GM19463 (cell line): Measurements from ENCODE around the gene UBL4A.

Source experiments
- ATAC-seq: cut with Tn5 transposase; IDR thresholded peaks from one replicate; pipeline ENCODE4 v1.9.1; 2021; ENCODE audit warnings: mild to moderate bottlenecking, moderate library complexity; ENCODE audit not compliant: unreplicated experiment

UBL4A gene

GRCh38 chrX:154483325-154483724 is 3.1 kb downstream of the UBL4A start:
- ATAC-seq: no peak

DNA sequence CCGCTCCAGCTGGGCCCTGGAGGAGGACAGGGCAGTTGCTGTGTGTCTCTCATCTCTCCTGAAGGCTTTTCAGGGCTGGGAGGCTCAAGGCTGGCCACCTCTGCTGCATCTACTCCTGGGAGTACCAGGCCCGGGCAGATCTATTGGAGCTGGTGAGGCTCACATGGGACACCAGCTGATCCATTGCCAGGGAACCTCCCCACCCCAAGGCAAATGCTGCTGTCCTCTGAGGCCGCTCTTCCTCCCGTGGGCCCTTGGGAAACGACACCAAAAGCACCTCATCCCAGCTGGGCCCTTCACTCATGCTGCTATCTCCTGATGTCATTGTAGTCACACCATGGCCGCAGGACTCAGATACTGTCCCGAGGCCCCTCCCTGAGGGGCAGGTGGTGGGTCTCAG is 3.6 kb downstream of the UBL4A start:
- no peak for ATAC-seq

DNA sequence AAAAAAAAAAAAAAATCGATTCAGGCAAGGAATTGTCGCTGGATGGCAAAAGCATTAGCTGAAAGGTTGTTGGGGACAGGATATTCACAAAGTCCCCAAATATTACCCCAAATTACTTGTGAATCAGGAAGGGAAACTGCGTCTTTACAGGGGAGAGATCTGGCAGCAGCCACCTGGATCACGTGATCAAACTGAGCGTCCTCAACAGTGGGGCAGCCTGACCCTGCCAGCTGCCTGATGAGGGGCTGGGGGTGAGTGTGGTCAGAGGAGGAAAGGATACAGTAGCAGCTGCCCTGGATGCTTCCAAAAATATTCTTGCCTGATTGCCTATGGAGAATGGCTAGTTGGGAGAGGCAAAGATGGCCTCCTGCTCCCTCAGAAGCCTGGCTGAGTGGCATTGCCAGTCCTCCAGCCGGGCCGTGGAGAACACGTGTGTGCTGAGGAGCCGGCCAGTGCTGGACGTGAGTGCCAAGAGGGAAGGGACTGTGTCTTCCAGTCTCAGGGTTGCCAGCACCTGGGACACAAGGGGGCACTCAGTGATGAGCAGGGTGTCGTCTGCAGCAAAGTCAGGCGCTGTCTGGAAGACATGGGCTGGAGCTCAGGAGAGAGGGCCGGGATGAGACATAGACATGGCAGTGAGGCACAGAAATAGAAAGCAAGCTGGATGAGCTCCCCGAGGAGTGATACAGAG is 4.4 kb downstream of the UBL4A start:
- ATAC-seq: no peak

GRCh38 chrX:154481195-154481594 is 5.2 kb downstream of the UBL4A start:
- ATAC-seq: no peak

DNA sequence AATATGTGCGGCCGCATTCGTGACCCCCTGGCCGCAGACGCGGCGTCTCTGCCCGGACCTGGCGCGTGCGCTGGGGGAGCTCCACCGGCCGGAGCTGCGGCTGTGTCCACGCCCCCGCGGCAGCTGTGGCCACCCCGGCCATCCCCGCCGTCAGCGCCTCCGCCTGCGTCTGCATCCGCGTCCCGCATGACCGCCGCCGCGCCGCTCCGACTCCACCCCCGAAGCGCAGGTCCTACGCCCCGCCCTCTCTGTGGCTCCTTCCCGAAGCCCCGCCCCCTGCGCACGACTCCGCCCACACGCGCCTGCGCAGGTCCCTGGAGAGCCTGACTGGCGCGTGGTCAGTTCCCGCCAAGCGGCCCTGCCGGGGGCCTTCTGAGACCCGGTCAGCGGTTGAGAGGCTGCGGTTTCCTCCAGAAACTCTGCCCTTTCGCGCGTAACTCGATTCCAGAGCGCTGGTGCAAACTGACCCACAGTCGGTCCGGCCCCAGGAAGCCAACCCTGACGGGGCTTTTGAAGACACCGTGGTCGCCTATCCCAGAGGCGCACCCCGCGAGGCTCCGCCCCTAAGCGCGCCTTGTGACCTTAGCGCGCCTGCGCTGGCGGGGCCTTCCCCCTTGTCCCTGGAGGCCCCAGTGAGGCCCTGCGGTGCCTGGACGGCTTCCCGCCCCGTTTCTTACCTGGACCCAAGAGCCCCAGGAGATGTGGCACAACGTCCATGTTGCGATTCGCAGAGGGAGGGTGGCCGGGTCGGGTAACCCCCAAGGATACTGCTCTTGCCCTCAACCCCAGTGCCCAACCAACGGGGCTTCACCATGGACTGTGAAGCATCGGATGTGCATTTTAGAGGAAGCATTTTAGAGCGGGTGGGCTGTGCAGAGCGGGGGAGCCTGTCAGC is 7.4 kb downstream of the UBL4A start, which contains the start of gene LAGE3:
TSS of gene LAGE3 (minus strand) at position 554 of the 895 bp plus-strand sequence. CDS start at position 188, 366 bp downstream.
- peak; percentile 84 for ATAC-seq

DNA sequence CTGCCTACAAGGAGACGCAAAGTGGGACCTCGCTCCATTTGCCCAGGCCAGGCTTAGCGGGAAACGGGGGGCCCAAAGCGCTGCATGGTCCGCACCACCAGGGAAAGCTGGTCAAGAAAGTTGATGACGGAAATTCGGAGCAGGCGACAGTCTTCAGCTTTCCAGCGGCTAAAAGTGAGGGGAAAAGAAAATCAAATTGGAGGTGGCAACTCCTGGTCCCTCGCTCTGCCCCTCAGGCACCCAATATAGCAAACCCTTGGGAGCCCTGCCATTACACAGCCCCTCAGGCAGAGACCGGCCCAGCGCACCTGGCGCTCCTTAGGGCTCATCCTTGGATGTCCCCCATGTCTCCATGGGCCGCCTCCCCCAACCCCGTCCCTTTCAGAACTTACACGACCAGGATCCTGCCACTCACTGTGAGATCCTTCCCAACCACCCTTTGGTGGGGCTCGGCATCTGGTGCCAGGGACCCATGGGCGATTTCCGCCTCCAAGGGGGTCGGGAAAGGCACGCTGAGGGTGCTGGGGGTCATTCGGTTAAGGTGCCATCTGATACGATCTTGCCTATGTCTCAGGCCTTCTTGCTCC is 8.4 kb downstream of the UBL4A start:
- no peak for ATAC-seq

- ATAC-seq: no peak
Observed at GRCh38 chrX:154476821-154477220, 9.6 kb downstream of the UBL4A start.

DNA sequence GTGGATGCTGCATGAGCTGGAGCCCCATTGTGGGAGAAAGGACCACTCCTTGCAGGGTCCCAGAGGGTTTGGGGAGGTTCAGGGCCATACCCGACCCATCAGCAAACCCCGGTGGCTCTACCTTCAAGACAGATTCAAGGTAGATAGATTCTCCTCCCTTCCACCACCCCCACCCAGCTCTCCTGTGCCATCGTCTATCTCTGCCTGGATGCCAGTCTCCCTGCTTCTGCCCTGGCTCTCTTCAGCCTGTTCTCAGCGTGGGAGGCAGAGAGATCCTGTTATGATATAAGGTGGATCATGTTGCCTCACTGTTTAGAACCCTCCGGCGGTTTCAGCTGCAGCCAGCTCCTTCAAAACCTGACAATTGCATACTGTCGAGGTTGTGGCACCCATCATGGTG is 12.7 kb downstream of the UBL4A start:
- ATAC-seq: no peak

- no peak for ATAC-seq
Observed at GRCh38 chrX:154472685-154473632, 13.5 kb downstream of the UBL4A start.

- ATAC-seq: no peak
Observed at GRCh38 chrX:154471839-154472684, 14.4 kb downstream of the UBL4A start.

DNA sequence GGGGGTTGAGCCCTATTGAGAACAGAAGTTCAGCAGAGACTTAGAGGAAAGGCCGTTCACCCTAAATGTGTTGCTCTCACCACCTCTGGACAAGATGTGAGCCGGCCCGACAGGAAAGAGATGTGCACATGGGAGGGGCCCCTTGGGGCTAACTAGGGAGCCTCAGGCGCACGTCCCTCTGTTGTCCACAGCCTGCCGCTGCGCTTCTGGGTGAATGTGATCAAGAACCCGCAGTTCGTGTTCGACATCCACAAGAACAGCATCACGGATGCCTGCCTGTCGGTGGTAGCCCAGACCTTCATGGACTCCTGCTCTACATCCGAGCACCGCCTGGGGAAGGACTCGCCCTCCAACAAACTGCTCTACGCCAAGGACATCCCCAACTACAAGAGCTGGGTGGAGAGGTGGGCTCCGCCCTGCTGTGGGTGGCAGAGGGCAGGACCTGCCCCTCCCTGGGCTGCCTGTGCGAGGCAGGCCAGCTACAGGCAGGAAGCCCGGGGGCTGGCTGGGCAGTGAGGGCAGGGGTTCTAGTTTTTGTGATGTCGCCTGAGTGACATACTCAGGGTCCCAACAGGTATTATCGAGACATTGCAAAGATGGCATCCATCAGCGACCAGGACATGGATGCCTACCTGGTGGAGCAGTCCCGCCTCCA is 15.4 kb downstream of the UBL4A start:
- no peak for ATAC-seq

- ATAC-seq: no peak
Observed at GRCh38 chrX:154470434-154470833, 16.0 kb downstream of the UBL4A start.

- ATAC-seq: no peak
Observed at GRCh38 chrX:154469880-154470279, 16.5 kb downstream of the UBL4A start.

DNA sequence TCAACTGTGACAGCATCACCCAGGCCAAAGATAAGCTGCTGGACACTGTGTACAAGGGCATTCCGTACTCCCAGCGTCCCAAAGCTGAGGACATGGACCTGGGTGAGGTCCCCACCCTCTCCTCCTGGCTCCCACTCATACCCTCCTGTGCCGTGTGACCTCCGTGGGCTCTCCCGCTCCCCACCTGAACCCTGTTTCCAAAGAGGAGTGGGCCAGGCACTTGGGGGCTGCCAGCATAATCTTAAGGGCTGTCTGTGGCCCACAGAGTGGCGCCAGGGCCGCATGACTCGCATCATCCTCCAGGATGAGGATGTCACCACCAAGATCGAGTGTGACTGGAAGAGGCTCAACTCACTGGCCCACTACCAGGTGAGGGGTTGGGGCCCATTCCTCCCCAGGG is 17.3 kb downstream of the UBL4A start:
- no peak for ATAC-seq

- ATAC-seq: no peak
Observed at GRCh38 chrX:154468217-154468616, 18.2 kb downstream of the UBL4A start.

GRCh38 chrX:154467556-154467955 is 18.9 kb downstream of the UBL4A start:
- ATAC-seq: no peak

DNA sequence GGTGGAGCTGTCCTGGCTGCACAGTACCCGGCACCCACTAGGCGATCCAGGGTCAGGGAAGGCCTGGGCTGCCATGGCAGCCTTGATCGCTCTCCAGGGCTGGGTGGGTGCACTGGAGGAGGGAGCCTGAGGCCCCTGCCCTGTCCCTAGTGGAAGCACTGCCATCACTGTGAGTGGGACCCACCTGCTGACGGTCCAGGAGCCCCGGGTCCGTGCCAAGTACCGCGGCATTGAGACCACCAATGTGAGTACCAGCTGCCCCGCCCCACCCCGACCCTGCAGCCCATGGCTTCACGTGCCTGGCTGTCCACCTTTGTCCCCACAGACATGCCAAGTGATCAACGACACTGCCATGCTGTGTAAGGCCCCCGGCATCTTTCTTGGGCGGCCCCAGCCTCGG is 19.5 kb downstream of the UBL4A start:
- no peak for ATAC-seq

DNA sequence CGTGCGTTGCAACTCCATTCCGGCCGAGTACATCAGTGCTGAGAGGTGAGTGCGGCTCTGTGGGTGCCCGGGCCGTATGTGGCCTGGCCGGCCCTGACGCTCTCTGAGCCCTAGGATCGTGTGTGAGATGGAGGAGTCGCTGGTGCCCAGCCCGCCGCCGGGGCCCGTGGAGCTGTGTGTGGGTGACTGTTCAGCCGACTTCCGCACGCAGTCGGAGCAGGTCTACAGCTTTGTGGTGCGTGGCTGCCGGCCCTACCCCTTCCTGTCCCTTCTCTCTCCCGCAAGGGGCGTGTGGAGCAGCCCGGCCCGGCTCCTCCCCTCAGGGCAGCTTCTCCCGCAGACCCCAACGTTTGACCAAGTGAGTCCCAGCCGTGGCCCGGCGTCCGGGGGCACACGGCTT is 20.4 kb downstream of the UBL4A start:
- no peak for ATAC-seq

DNA sequence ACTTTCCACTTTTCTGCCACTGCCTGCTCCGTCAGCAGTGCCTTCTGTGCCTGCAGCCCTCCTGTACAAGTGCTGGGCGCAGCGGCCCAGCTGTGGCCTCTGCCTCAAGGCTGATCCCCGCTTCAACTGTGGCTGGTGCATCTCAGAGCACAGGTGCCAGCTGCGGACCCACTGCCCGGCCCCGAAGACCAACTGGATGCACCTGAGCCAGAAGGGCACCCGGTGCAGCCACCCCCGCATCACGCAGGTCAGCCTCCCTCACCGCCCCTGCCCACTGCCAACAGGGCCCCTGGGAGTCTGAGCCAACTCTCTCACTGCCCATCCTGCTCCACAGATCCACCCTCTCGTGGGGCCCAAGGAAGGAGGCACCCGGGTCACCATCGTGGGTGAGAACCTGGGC is 20.8 kb downstream of the UBL4A start:
- no peak for ATAC-seq
